Muscle layer of duodenum (tissue), 2 donors: ENCODE measurements around the gene GRM3.
"Not testable (repeated sequence)": the region's sequence is repeated elsewhere in the genome, so short reads cannot be mapped to it uniquely, and the experiment has no call there.

ENCODE experiments used
- H3K27ac ChIP-seq: one replicate; pipeline ENCODE4 v1.7.0; 2013; ENCODE audit warnings: mild to moderate bottlenecking, low read length
- H3K27me3 ChIP-seq: one replicate; pipeline ENCODE4 v1.7.0; 2013; ENCODE audit warnings: low read depth, mild to moderate bottlenecking, control low read depth, low read length
- H3K36me3 ChIP-seq, 2 donors: one replicate each; pipeline ENCODE4 v1.7.0; 2013; ENCODE audit warnings: low read length in 2 of 2, control low read depth in 1 of 2, mild to moderate bottlenecking in 1 of 2; ENCODE audit not compliant: insufficient read depth in 2 of 2, control insufficient read depth in 1 of 2
- H3K4me1 ChIP-seq, 2 donors: one replicate each; pipeline ENCODE4 v1.7.0; 2013; ENCODE audit warnings: low read length in 2 of 2, mild to moderate bottlenecking in 2 of 2, control low read depth in 1 of 2, moderate library complexity in 1 of 2; ENCODE audit not compliant: insufficient read depth in 2 of 2, control insufficient read depth in 1 of 2
- H3K4me3 ChIP-seq, 2 donors: one replicate each; pipeline ENCODE4 v1.7.0; 2013; ENCODE audit warnings: low read length in 2 of 2, low read depth in 1 of 2, mild to moderate bottlenecking in 1 of 2
- H3K9me3 ChIP-seq, 2 donors: one replicate each; pipeline ENCODE4 v1.7.0; 2013; ENCODE audit warnings: low read length in 2 of 2, control low read depth in 1 of 2, mild to moderate bottlenecking in 1 of 2; ENCODE audit not compliant: control insufficient read depth in 1 of 2
- donor health status: healthy.

The GRM3 gene

DNA sequence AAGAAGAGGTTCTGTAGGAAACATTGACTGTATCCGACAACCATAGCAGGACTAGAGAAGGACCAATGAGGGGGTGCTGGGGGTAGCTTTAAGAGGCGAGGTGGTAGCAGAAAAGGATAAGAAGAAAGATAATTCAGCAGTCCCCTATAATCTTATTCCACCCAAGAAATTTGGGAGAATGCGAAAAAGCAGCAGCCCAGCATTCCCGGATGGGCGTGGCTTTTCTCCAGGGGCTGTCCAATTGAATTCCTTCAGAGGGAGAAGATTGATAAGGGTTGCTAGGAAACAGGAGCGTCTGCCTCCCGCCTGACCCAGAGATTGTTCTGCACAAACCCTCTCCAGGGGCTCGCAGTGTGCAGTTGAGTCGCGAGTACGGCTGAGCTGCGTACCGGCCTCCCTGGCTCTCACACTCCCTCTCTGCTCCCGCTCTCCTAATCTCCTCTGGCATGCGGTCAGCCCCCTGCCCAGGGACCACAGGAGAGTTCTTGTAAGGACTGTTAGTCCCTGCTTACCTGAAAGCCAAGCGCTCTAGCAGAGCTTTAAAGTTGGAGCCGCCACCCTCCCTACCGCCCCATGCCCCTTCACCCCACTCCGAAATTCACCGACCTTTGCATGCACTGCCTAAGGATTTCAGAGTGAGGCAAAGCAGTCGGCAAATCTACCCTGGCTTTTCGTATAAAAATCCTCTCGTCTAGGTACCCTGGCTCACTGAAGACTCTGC, at the start of gene GRM3:
TSS of gene GRM3 (plus strand) at position 349 of the 721 bp plus-strand sequence. CDS start 121,237 bp downstream, outside the sequence.
- no peaks in the 10 kb centered on the region for H3K9me3 ChIP-seq
- H3K4me3 ChIP-seq, result peak within 1 kb of the TSS; percentile 24 to 52
- H3K27me3 ChIP-seq, result peaks cover 13% of the 10 kb centered on the region
- no peak within 1 kb of the TSS for H3K27ac ChIP-seq
- H3K36me3 ChIP-seq, result no peaks in the 10 kb centered on the region
- H3K4me1 ChIP-seq, result peaks cover 0 to 19% of the 10 kb centered on the region in 2 donors

DNA sequence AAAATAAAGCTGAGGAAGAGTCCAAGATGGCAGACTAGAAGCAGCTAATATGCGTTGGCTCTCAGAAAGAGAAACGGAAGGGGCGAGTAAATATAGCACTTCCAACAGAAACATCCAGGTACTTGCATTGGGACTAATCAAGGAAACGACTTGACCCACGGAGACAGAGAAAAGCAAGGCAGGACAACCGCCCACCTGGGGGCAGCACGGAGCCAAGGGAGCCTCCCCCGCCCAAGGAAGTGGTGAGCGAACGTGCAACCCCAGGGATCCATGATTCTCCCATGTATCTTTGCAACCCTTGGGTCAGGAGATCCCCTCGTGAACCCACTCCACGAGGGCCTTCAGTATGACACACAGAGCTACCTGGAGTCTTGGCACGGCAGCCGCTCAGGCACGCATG, 45.4 kb upstream of the GRM3 start:
- H3K9me3 ChIP-seq, result no peaks in the 10 kb centered on the region
- no peak overlapping the region for H3K4me3 ChIP-seq
- H3K27me3 ChIP-seq, result no peaks in the 10 kb centered on the region
- no peaks in the 10 kb centered on the region for H3K36me3 ChIP-seq
- no peak overlapping the region for H3K27ac ChIP-seq
- H3K4me1 ChIP-seq, result no peaks in the 10 kb centered on the region

DNA sequence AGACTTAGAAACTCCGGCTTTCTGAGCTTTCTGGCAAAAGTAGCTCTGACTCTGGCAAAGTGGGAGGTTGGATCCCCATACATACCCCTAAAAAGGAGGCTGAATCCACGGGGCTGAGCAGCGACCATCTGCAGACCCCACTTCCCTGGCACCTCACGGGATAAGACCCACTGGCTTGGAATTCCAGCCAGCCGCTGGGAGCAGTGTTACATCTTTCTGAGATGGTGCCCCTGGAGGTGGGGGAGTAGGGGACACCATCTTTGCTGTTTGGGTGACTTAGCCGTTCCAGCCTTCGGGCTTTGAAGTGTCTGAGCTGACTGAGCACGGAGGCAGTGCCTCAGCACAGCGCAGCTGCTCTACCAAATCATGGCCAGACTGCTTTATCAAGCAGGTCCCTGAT, 45.0 kb upstream of the GRM3 start:
- Histone ChIP-seq H3K4me3 (no peak overlapping the region), H3K36me3 (no peaks in the 10 kb centered on the region), H3K9me3 (no peaks in the 10 kb centered on the region), H3K4me1 (no peaks in the 10 kb centered on the region), H3K27me3 (no peaks in the 10 kb centered on the region), H3K27ac (no peak overlapping the region)

DNA sequence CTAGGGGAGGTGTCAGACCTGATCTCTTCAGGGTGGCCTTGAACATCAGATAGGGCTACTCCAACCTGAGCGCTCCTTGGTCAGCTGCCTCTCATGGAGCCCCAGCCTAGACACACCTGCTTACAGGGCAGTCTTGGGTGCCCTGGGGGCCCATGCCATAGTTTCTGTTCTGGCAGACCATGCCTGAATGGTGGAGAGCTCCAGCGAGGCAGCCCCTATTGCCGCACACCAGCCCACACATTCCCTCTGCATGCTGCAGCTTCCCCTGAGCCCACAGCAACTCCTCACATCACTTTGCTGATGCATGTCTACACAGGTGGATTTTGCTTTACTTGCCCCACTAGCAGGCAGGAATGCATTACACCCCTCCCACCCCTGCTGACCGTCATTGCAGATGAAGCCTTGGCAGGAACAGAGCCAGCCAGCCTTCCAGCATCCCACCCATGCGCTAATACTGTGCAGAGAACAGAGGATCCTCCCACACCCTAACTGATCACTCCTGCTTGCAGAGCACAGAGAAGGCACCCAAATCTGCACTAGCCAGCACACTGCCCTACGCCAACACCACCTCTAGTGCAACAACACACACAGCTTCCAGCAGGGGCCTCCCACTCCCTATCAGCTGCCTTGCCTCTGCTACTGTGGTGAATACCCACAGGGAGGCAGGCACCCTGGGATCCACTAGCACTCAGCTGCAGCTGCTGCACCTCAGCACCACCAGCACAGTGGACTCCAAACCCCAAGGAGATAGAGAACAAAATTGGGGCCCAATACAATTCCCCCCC, 43.0 kb upstream of the GRM3 start:
- Histone ChIP-seq H3K4me1 (no peaks in the 10 kb centered on the region), H3K27me3 (no peaks in the 10 kb centered on the region), H3K27ac (no peak overlapping the region), H3K9me3 (peaks cover 0 to 2% of the 10 kb centered on the region in 2 donors), H3K36me3 (no peaks in the 10 kb centered on the region), H3K4me3 (no peak overlapping the region)

DNA sequence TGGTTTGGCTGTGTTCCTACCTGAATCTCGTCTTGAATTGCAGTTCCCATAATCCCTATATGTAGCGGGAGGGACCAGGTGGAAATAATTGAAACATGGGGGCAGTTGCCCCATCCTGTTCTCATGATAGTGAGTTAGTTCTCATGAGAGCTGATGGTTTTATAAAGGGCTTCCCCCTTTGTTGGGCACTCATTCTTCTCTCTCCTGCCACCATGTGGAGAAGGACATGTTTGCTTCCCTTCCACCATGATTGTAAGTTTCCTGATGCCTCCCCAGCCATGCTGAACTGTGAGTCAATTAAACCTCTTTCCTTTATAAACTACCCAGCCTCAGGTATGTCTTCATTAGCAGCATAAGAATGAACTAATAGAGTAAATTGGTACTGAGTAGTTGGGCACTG, 28.0 kb upstream of the GRM3 start:
- H3K4me1 ChIP-seq, H3K4me3 ChIP-seq, H3K27me3 ChIP-seq, H3K36me3 ChIP-seq, H3K27ac ChIP-seq, H3K9me3 ChIP-seq: not testable (repeated sequence)

DNA sequence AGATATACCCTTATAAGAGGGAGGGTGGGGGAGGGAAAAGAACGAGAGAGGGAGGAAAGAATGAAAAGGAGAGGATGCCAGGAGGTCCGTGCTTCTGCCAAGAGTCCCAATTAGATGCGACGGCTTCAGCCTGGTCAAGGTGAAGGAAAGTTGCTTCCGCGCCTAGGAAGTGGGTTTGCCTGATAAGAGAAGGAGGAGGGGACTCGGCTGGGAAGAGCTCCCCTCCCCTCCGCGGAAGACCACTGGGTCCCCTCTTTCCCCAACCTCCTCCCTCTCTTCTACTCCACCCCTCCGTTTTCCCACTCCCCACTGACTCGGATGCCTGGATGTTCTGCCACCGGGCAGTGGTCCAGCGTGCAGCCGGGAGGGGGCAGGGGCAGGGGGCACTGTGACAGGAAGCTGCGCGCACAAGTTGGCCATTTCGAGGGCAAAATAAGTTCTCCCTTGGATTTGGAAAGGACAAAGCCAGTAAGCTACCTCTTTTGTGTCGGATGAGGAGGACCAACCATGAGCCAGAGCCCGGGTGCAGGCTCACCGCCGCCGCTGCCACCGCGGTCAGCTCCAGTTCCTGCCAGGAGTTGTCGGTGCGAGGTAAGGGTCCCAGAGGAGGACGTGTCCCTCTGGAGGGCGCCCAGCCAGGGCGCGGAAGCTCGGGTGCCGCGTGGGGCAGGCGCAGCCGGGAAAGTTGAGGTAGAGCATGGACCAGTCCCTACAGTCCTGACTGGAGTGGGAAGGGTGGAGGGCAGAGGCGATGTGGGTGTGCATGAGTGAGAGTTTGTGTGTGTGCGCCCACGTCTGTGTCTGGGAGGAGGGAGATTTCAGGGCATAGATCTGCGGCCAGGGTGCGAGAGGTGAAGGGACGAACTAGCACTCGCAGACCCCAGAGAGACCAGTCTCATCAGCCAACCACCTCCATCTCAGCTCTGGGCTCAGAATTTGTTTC, 844 bp downstream of the GRM3 start:
- Histone ChIP-seq H3K27ac (no peak overlapping the region), H3K27me3 (peaks cover 13% of the 10 kb centered on the region), H3K36me3 (no peaks in the 10 kb centered on the region), H3K4me3 (peak overlapping the region; percentile 24 to 52), H3K4me1 (peaks cover 0 to 19% of the 10 kb centered on the region in 2 donors), H3K9me3 (no peaks in the 10 kb centered on the region)

DNA sequence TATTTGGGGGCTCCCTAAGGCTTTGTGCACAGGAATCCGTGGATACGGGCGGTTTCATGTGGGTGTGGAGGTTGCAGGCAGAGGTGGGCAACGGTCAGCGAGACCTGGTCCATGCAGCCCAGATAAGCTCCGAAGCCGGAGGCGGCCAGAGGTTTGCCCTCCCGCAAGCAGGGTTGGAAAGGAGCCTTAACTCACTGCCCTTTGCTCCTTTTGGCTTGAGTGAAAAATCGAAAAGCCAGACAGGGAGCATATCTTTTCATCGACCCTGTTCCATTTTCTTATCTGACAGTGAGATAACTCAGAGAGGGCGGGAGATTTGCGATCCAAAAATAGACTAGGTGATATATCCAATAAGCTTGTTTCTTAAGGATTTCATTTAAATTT, 1.5 kb downstream of the GRM3 start:
- Histone ChIP-seq H3K36me3 (no peaks in the 10 kb centered on the region), H3K27ac (no peak overlapping the region), H3K9me3 (no peaks in the 10 kb centered on the region), H3K4me1 (peaks cover 0 to 19% of the 10 kb centered on the region in 2 donors), H3K4me3 (peak overlapping the region in 1 of 2 donors; percentile 52), H3K27me3 (peaks cover 13% of the 10 kb centered on the region)

DNA sequence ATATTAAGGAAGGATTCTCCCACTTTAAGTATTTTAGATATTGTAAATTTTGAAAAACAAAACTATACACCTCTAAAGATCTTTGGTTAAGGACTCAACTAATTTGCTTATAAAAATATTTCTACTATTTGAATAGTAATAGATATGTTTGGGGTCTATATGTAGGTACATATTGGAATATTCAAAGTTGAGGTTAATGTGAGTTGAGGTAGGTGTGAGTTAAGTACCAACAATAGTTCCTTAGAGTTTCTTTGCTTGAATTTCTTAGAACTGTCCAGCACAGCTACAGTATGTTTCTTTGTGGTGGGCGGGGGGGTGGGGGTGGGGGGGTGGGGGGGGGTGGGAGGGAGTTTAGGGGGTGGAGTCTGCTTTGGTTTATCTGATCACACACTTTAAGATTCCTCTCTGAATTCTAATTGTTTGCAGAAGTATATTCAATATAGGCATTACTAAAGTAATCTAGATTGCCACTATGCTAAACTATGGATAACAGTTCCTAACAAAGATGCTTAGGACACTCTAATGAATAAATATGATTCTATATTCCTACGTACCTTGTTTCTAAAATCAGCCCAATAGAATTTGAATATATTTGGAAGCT, 2.1 kb downstream of the GRM3 start:
- no peaks in the 10 kb centered on the region for H3K36me3 ChIP-seq
- no peaks in the 10 kb centered on the region for H3K9me3 ChIP-seq
- no peak overlapping the region for H3K27ac ChIP-seq
- H3K27me3 ChIP-seq, result peaks cover 13% of the 10 kb centered on the region
- H3K4me1 ChIP-seq, result peaks cover 0 to 19% of the 10 kb centered on the region in 2 donors
- H3K4me3 ChIP-seq, result no peak overlapping the region

DNA sequence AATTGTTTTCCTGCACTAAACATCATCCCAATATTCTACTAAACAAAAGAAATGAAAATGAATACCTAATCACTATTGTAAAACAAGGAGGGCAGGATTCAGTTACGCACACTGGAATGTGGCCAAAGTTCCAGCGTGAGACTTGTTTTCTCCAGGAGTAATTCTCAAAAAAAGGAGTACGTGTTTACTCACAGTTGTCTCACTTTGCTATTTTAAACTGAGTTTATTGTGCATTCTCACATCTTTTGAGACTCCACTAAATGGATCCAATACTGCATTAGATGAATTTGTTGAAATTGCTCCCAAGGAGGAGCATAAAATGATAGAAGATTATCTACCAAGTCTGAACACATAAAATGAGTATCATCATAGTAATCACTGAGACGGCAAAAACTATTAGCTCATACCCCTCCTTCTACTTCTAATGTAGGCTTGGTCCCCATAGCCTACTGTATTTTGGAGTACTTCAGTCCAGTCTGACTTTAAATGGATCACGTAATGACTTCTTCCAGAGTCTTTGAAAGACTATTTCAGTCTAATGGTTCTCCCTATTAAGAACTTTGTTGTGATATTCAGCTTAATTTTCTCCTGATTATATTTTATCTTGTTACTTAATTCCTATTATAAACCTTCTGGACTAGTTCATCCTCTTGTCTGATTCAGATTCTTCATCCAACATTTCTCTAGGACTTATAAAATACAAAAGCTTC, 3.8 kb downstream of the GRM3 start:
- H3K4me3 ChIP-seq, result no peak overlapping the region

DNA sequence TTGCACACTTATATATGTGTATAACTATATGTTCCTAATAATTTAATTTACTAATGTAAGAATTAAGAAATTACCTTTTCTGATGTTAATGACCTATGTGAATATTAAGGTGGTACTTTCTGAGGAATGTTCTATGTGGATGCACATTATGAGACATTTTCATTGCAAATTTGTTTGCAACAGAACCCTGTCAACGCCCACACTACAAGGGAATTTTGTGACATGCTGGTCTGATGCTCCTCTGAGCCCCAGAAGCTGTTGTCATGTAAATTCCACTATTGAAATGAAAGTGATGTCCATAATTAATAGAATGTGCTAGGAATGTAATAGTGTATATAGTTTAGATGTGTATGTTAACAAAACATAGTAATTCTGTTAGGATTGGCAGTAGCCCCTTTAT, 4.5 kb downstream of the GRM3 start:
- no peak overlapping the region for H3K27ac ChIP-seq

More for the DNA sequence above, 3.8 kb downstream of the GRM3 start:
- H3K27me3 ChIP-seq, result peaks cover 13% of the 10 kb centered on the region
- H3K27ac ChIP-seq, result no peak overlapping the region
- no peaks in the 10 kb centered on the region for H3K9me3 ChIP-seq
- H3K4me1 ChIP-seq, result peaks cover 0 to 19% of the 10 kb centered on the region in 2 donors
- H3K36me3 ChIP-seq, result no peaks in the 10 kb centered on the region

More for the DNA sequence above, 4.5 kb downstream of the GRM3 start:
- Histone ChIP-seq H3K4me1 (peaks cover 0 to 19% of the 10 kb centered on the region in 2 donors), H3K27me3 (peaks cover 13% of the 10 kb centered on the region), H3K36me3 (no peaks in the 10 kb centered on the region), H3K4me3 (no peak overlapping the region), H3K9me3 (no peaks in the 10 kb centered on the region)
